ENCODE data around the gene UFM1.

DNA sequence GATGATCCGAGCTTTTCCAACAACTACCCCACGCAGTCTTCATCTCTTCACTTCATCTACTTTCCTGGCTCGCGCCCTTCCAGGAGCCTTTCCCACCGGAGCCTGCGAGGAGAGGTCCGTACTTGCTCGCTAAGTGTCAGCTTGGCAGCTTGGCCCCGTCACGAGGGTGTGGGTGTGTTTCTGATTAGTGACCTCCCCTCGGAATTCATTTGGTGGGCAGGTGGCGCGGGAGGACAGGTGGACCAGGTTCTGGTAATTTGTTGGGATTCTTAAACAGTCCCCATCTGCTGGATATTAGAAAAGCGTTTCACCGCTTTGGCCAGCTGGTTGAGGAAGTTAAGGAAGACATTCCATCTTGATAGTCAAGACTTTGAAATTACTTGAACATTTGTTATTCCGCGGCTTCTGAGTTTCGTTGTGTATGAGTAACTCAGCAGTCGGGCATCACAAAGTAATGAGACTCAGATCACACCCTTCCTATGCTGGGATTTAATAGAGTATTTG is 515 bp downstream of the UFM1 start:
- TF ChIP-seq, protein P1, sequence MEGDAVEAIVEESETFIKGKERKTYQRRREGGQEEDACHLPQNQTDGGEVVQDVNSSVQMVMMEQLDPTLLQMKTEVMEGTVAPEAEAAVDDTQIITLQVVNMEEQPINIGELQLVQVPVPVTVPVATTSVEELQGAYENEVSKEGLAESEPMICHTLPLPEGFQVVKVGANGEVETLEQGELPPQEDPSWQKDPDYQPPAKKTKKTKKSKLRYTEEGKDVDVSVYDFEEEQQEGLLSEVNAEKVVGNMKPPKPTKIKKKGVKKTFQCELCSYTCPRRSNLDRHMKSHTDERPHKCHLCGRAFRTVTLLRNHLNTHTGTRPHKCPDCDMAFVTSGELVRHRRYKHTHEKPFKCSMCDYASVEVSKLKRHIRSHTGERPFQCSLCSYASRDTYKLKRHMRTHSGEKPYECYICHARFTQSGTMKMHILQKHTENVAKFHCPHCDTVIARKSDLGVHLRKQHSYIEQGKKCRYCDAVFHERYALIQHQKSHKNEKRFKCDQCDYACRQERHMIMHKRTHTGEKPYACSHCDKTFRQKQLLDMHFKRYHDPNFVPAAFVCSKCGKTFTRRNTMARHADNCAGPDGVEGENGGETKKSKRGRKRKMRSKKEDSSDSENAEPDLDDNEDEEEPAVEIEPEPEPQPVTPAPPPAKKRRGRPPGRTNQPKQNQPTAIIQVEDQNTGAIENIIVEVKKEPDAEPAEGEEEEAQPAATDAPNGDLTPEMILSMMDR (IDR thresholded peaks at IDR 0.05) = no peak
- no peak for TF ChIP-seq POLR2A (IDR thresholded peaks at IDR 0.05)
